ENCODE data around the gene GASK1A.

Gene GASK1A

GRCh38 chr3:43094851-43095250 lies 115.7 kb downstream of the GASK1A start:
- DNase-seq: no peak

- no peak for DNase-seq
These were observed 116.3 kb downstream of the GASK1A start for GRCh38 chr3:43095370-43095769.

- no peak for DNase-seq
These were observed 117.7 kb downstream of the GASK1A start for GRCh38 chr3:43096761-43097160.

DNA sequence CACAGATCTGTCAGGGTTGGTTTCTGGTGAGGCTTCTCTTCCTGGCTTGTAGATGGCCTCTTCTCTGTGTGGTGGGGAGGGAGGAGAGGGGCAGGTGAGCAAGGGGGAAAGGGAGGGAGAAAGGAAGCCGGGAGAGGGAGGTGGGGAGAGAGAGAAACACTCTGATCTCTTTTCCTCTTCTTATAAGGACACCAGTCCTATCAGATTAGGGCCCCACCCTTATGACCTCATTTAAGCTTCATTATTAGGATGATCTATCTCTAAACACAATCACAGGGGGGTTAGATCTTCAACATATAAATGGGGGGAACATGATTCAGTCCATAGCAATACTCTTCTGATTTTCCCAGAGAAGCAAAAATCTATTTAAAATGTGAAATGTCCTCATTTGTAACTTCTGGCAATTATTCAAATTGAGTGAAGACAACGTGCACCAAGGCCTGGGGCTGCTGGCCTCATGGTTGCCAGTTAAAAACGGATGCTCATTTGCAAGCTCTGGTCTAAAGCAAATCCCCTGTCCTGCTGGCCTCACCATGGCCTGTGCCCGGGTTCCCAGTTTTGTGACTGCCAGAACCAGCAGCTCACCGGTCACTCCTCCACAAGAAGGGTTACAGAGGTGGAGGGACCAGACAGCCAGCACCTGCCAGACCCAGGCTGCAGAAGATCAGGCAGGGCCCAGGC lies 118.4 kb downstream of the GASK1A start:
- no peak for DNase-seq

GRCh38 chr3:43098761-43099160 lies 119.7 kb downstream of the GASK1A start:
- no peak for DNase-seq

- DNase-seq: no peak
These were observed 123.8 kb downstream of the GASK1A start for GRCh38 chr3:43102773-43103480.

- DNase-seq: no peak
These were observed 124.9 kb downstream of the GASK1A start for GRCh38 chr3:43104039-43104438.

DNA sequence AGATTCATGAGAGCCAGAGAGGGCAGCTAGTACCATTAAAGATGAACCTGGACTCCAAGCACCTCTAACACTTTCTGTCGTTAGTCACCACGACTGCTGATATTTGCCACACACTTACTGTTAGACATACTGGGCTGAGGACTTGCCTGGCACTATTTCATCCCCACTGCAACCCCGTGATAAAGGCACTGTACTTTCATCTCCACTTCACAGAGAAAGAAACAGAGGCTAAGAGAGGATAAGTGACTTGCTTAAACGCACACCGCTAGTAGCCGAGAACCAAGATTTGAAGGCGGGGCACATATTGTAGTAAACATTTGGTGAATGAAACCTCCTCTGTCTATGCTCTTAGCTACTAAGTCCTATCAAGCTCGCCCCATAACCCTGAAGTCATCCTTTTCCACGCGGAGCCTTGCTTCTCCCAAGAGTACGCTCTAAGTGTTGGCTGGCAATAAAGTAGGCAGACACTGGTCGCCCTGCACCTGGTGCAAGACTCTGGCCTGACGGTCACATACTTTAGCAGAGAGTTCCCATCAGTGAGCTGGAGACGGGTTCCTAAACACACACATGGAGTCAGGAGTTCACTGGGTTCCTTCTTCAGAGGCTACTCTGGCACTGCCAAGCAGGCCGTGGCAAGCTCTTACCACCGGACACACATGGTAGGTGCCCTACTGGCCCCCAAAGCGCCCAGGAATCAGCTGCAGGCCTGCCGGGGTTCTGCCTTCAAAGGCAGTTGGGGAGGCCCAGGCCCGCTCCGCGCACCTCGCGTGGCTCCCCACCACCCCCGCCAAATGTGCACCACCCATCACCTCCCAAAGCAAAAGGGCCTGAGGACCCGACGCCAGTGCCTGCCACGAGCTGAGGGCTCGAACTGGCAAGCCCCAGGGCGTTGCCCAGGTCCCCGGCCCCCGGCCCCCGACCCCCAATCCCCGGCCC lies 125.8 kb downstream of the GASK1A start:
- no peak for DNase-seq

DNA sequence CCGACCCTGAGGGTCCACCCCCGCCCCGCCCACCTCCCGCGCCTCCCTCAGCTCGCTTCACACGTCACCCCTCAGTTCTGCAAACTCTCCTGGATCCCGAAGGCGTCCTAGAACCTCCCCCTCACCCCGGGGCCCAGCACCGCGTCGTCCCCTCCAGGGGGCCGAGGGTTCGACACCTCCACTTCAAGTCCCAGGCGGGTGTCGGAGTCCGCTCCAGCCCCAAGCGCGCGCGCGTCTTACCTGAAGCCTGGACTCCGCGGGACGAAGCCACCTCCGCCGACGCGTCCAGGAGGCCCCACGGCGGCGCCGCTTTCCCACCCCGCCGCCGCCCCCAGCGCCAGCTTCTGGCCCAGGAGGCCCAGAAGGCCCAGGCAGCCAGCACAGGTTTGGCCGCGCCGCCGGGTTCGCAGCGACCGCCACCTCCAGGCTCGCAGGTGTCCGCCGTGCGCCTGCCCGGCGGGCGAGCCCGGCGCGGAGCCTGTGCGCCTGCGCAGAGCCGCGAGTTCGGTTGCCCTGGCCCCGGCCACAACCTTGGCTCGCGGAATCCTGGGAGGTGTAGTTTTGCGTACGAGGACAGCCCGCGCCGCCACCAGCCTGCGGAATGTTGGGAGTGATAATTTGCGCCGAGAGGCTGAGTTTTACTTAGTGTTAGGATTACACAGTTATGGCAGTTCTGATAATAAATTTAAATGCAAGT lies 126.6 kb downstream of the GASK1A start, which contains the start of gene POMGNT2:
TSS of gene POMGNT2 (minus strand) at position 484 of the 697 bp plus-strand sequence. CDS start 24,648 bp downstream, outside the sequence.
- peak; percentile 91 for DNase-seq

GRCh38 chr3:43106293-43106628 lies 127.2 kb downstream of the GASK1A start:
- no peak for DNase-seq

Data from CD4-positive, alpha-beta T cell treated with Interleukin-21 for 1 hour (primary cell).